Endometrial microvascular endothelial cells (primary cell): ENCODE measurements around the gene CAMTA1. TPM values are rescaled to one million over a fixed set of nuclear protein-coding genes. Genes with fewer than 3 reads are reported as not detected.

ENCODE experiments used
- in situ Hi-C: cut with HindIII; loops from 2 replicates; pipeline ENCODE4 v1.10.0; 2017; ENCODE audit warnings: low sequenced_read_pairs, low pct_unique_long_range_greater_than_20kb; ENCODE audit errors: inconsistent ontology term
- total RNA-seq: library from RNA; depleted of rRNA; stranded (reverse); fragments of >200 nt; gene quantifications from one replicate; pipeline ENCODE4 v1.2.3, GENCODE V29; 2015; ENCODE audit errors: inconsistent ontology term

CAMTA1 gene
- total RNA-seq, 1 donor from 2014 or later = 89.0 TPM

- in situ Hi-C loops = no loop called here
Observed at GRCh38 chr1:7279769-7280168, 494.5 kb downstream of the CAMTA1 start.

- in situ Hi-C loops = no loop called here
Observed at GRCh38 chr1:7280347-7280960, 495.2 kb downstream of the CAMTA1 start.

GRCh38 chr1:7281821-7282220 lies 496.6 kb downstream of the CAMTA1 start:
- in situ Hi-C loops = no loop called here

GRCh38 chr1:7284839-7285435 lies 499.7 kb downstream of the CAMTA1 start:
- in situ Hi-C loops = no loop called here

GRCh38 chr1:7285856-7286454 lies 500.7 kb downstream of the CAMTA1 start:
- in situ Hi-C loops = no loop called here

- in situ Hi-C loops = no loop called here
Observed at GRCh38 chr1:7287013-7287412, 501.8 kb downstream of the CAMTA1 start.

- in situ Hi-C loops = no loop called here
Observed at GRCh38 chr1:7288992-7289391, 503.7 kb downstream of the CAMTA1 start.

- in situ Hi-C loops = no loop called here
Observed at GRCh38 chr1:7289694-7290093, 504.4 kb downstream of the CAMTA1 start.

GRCh38 chr1:7290971-7291970 lies 506.0 kb downstream of the CAMTA1 start:
- in situ Hi-C loops = no loop called here

- in situ Hi-C loops = no loop called here
Observed at GRCh38 chr1:7292036-7292681, 506.9 kb downstream of the CAMTA1 start.

GRCh38 chr1:7292714-7293419 lies 507.6 kb downstream of the CAMTA1 start:
- in situ Hi-C loops = no loop called here

GRCh38 chr1:7293702-7294629 lies 508.7 kb downstream of the CAMTA1 start:
- in situ Hi-C loops = no loop called here

- in situ Hi-C loops = no loop called here
Observed at GRCh38 chr1:7294636-7295035, 509.4 kb downstream of the CAMTA1 start.

- in situ Hi-C loops = no loop called here
Observed at GRCh38 chr1:7295946-7296345, 510.7 kb downstream of the CAMTA1 start.

- in situ Hi-C loops = no loop called here
Observed at GRCh38 chr1:7296968-7297367, 511.7 kb downstream of the CAMTA1 start.

GRCh38 chr1:7298145-7298544 lies 512.9 kb downstream of the CAMTA1 start:
- in situ Hi-C loops = no loop called here

- in situ Hi-C loops = no loop called here
Observed at GRCh38 chr1:7298749-7299151, 513.5 kb downstream of the CAMTA1 start.
